Measurements from ENCODE around the gene CREB3L4. TPM values are rescaled to one million over a fixed set of nuclear protein-coding genes. Genes with fewer than 3 reads are reported as not detected.

Gene CREB3L4
- total and polyA plus RNA-seq, 2 of the 13 experiments (the other 11 are each of a cell fraction or from before 2014, with no cell fraction given), result 9.9 to 18.7 TPM

- TF ChIP-seq SIN3A (IDR thresholded peaks at IDR 0.05; ENCODE audit: borderline replicate concordance, low read depth, low read length) (peak; percentile 79; the same call in 1 of the 2 replicates), ARNT2 (CRISPR knock-in tag; IDR thresholded peaks at IDR 0.05; ENCODE audit: low read depth) (no peak), HOXA5 (CRISPR knock-in tag; IDR thresholded peaks at IDR 0.05) (peak; percentile 25; the same call in 1 of the 2 replicates), ZZZ3 (CRISPR knock-in tag; IDR thresholded peaks at IDR 0.05; ENCODE audit: borderline replicate concordance) (no peak; the same call in 1 of the 2 replicates), SALL2 (CRISPR knock-in tag; IDR thresholded peaks at IDR 0.05) (peak; percentile 67), MIER3 (CRISPR knock-in tag; IDR thresholded peaks at IDR 0.05; ENCODE audit: borderline replicate concordance) (no peak; the same call in 1 of the 2 replicates), ZBTB7B (CRISPR knock-in tag; IDR thresholded peaks at IDR 0.05) (0 out of 2 replicates have a peak, but pooled peaks have one; percentile 43), ZNF280D (CRISPR knock-in tag; IDR thresholded peaks at IDR 0.05) (no peak; the same call in 1 of the 2 replicates), KMT2B (CRISPR knock-in tag; IDR thresholded peaks at IDR 0.05) (0 out of 2 replicates have a peak, but pooled peaks have one; percentile 24), MAF1 (CRISPR knock-in tag; IDR thresholded peaks at IDR 0.05; ENCODE audit: borderline replicate concordance) (0 out of 2 replicates have a peak, but pooled peaks have one; percentile 59), MYC (CRISPR knock-in tag; IDR thresholded peaks at IDR 0.05; ENCODE audit: borderline replicate concordance) (peak; percentile 71), TBX3 (IDR thresholded peaks at IDR 0.05; ENCODE audit: borderline replicate concordance) (no peak), ZNF224 (CRISPR knock-in tag; IDR thresholded peaks at IDR 0.05) (no peak), SALL1 (CRISPR knock-in tag; IDR thresholded peaks at IDR 0.05) (no peak), KLF11 (CRISPR knock-in tag; IDR thresholded peaks at IDR 0.05) (no peak), HNF1A (IDR thresholded peaks at IDR 0.05; ENCODE audit: low read depth) (no peak), HNF1A (CRISPR knock-in tag; IDR thresholded peaks at IDR 0.05; ENCODE audit: borderline replicate concordance) (peak; percentile 40; the same call in 1 of the 2 replicates), ZNF232 (CRISPR knock-in tag; IDR thresholded peaks at IDR 0.05; ENCODE audit: borderline replicate concordance) (peak; percentile 60; the same call in 1 of the 2 replicates), KLF12 (CRISPR knock-in tag; IDR thresholded peaks at IDR 0.05; ENCODE audit: borderline replicate concordance) (peak; percentile 92; the same call in 1 of the 2 replicates), ZNF556 (CRISPR knock-in tag; IDR thresholded peaks at IDR 0.05; ENCODE audit: borderline replicate concordance) (0 out of 2 replicates have a peak, but pooled peaks have one; percentile 26), ZNF275 (CRISPR knock-in tag; IDR thresholded peaks at IDR 0.05; ENCODE audit: borderline replicate concordance) (peak; percentile 86; the same call in 1 of the 2 replicates)
Measured at GRCh38 chr1:153963030-153963849, 4.5 kb upstream of the CREB3L4 start, which contains the start of gene SLC39A1 (continued).

Measured in HepG2 (cell line).